ENCODE results near the gene PDE4D.
"Not testable (repeated sequence)": the region's sequence is repeated elsewhere in the genome, so short reads cannot be mapped to it uniquely, and the experiment has no call there.

Gene PDE4D

GRCh38 chr5:59061377-59061776 is 832.1 kb downstream of the PDE4D start:
- no peak for TF ChIP-seq CTCF (IDR thresholded peaks at IDR 0.05; ENCODE audit: extremely low read depth, missing control alignments)
- no peak for DNase-seq (ENCODE audit: low spot score)

- TF ChIP-seq CTCF (IDR thresholded peaks at IDR 0.05; ENCODE audit: extremely low read depth, missing control alignments) = no peak
- DNase-seq (ENCODE audit: low spot score) = no peak
These were observed 834.4 kb downstream of the PDE4D start for GRCh38 chr5:59058969-59059687.

- TF ChIP-seq CTCF (IDR thresholded peaks at IDR 0.05; ENCODE audit: extremely low read depth, missing control alignments) = no peak
- DNase-seq (ENCODE audit: low spot score) = no peak
These were observed 835.3 kb downstream of the PDE4D start for GRCh38 chr5:59058237-59058636.

- not testable (repeated sequence) for DNase-seq (ENCODE audit: low spot score)
These were observed 836.9 kb downstream of the PDE4D start for GRCh38 chr5:59056599-59056998.

GRCh38 chr5:59055745-59056448 is 837.6 kb downstream of the PDE4D start:
- no peak for DNase-seq (ENCODE audit: low spot score)
- no peak for TF ChIP-seq CTCF (IDR thresholded peaks at IDR 0.05; ENCODE audit: extremely low read depth, missing control alignments)

GRCh38 chr5:59054963-59055528 is 838.5 kb downstream of the PDE4D start:
- no peak for TF ChIP-seq CTCF (IDR thresholded peaks at IDR 0.05; ENCODE audit: extremely low read depth, missing control alignments)
- no peak for DNase-seq (ENCODE audit: low spot score)

GRCh38 chr5:59051951-59052350 is 841.6 kb downstream of the PDE4D start:
- TF ChIP-seq CTCF (IDR thresholded peaks at IDR 0.05; ENCODE audit: extremely low read depth, missing control alignments) = no peak
- DNase-seq (ENCODE audit: low spot score) = no peak

Measured in GM20000 (cell line).